ENCODE data around the gene DHRS12. TPM values are rescaled to one million over a fixed set of nuclear protein-coding genes. Genes with fewer than 3 reads are reported as not detected.

Gene DHRS12
- total RNA-seq, 1 donor from 2014 or later, result 12.5 TPM

- H3K27me3 ChIP-seq, result no peaks in the 10 kb centered on the region
- H3K4me1 ChIP-seq, result peaks cover 27% of the 10 kb centered on the region
- H3K36me3 ChIP-seq, result peaks cover 0 to 8% of the 10 kb centered on the region in 2 donors
- peak overlapping the region; percentile 92 for H3K27ac ChIP-seq
- intact Hi-C loops (cut with DNase I), result no loop called here
- peak in 1 of 2 donors; percentile 88 for DNase-seq (ENCODE audit: extremely low spot score in 2 of 2)
- H3K4me3 ChIP-seq, result no peak overlapping the region
- TF ChIP-seq POLR2AphosphoS5 (IDR thresholded peaks at IDR 0.05; ENCODE audit: insufficient read depth in 1 of 2, low read depth in 1 of 2), result no peak
- TF ChIP-seq CTCF (IDR thresholded peaks at IDR 0.05), result no peak
- no peak for TF ChIP-seq POLR2A (IDR thresholded peaks at IDR 0.05)
- H3K9me3 ChIP-seq, result no peaks in the 10 kb centered on the region
Measured at GRCh38 chr13:51770160-51770559, 33.8 kb downstream of the DHRS12 start.

- Histone ChIP-seq H3K27me3 (no peaks in the 10 kb centered on the region), H3K4me1 (peaks cover 33% of the 10 kb centered on the region), H3K27ac (peak overlapping the region; percentile 92), H3K36me3 (peaks cover 0 to 8% of the 10 kb centered on the region in 2 donors), H3K4me3 (no peak overlapping the region), H3K9me3 (no peaks in the 10 kb centered on the region)
- no peak for TF ChIP-seq CTCF (IDR thresholded peaks at IDR 0.05)
- TF ChIP-seq POLR2A (IDR thresholded peaks at IDR 0.05), result no peak
- peak; percentile 86 to 91 for TF ChIP-seq POLR2AphosphoS5 (IDR thresholded peaks at IDR 0.05; ENCODE audit: insufficient read depth in 1 of 2, low read depth in 1 of 2)
- peak in 1 of 2 donors; percentile 89 for DNase-seq (ENCODE audit: extremely low spot score in 2 of 2)
- intact Hi-C loops (cut with DNase I), result no loop called here
Measured at GRCh38 chr13:51769455-51770127, 34.4 kb downstream of the DHRS12 start.

GRCh38 chr13:51768976-51769375 is 35.0 kb downstream of the DHRS12 start:
- H3K27ac ChIP-seq, result peak overlapping the region; percentile 92
- H3K4me1 ChIP-seq, result peaks cover 38% of the 10 kb centered on the region
- no peaks in the 10 kb centered on the region for H3K9me3 ChIP-seq
- peaks cover 0 to 8% of the 10 kb centered on the region in 2 donors for H3K36me3 ChIP-seq
- H3K27me3 ChIP-seq, result no peaks in the 10 kb centered on the region
- TF ChIP-seq POLR2A (IDR thresholded peaks at IDR 0.05), result no peak
- no peak for TF ChIP-seq POLR2AphosphoS5 (IDR thresholded peaks at IDR 0.05; ENCODE audit: insufficient read depth in 1 of 2, low read depth in 1 of 2)
- TF ChIP-seq CTCF (IDR thresholded peaks at IDR 0.05), result no peak
- no peak for DNase-seq (ENCODE audit: extremely low spot score in 2 of 2)
- intact Hi-C loops (cut with DNase I), result no loop called here
- H3K4me3 ChIP-seq, result no peak overlapping the region

- peaks cover 0 to 8% of the 10 kb centered on the region in 2 donors for H3K36me3 ChIP-seq
- TF ChIP-seq POLR2AphosphoS5 (IDR thresholded peaks at IDR 0.05; ENCODE audit: insufficient read depth in 1 of 2, low read depth in 1 of 2) (no peak), POLR2A (IDR thresholded peaks at IDR 0.05) (no peak), CTCF (IDR thresholded peaks at IDR 0.05) (no peak)
- H3K27ac ChIP-seq, result peak overlapping the region; percentile 92
- no peak for DNase-seq (ENCODE audit: extremely low spot score in 2 of 2)
- H3K9me3 ChIP-seq, result no peaks in the 10 kb centered on the region
- H3K27me3 ChIP-seq, result no peaks in the 10 kb centered on the region
- H3K4me1 ChIP-seq, result peaks cover 40% of the 10 kb centered on the region
- intact Hi-C loops (cut with DNase I), result no loop called here
- H3K4me3 ChIP-seq, result no peak overlapping the region
Measured at GRCh38 chr13:51768378-51768921, 35.5 kb downstream of the DHRS12 start.

GRCh38 chr13:51767100-51767499 is 36.9 kb downstream of the DHRS12 start:
- Histone ChIP-seq H3K9me3 (no peaks in the 10 kb centered on the region), H3K27me3 (no peaks in the 10 kb centered on the region), H3K27ac (no peak overlapping the region), H3K36me3 (peaks cover 0 to 12% of the 10 kb centered on the region in 2 donors), H3K4me1 (peaks cover 40% of the 10 kb centered on the region), H3K4me3 (no peak overlapping the region)
- intact Hi-C loops (cut with DNase I), result no loop called here
- TF ChIP-seq CTCF (IDR thresholded peaks at IDR 0.05) (no peak), POLR2AphosphoS5 (IDR thresholded peaks at IDR 0.05; ENCODE audit: insufficient read depth in 1 of 2, low read depth in 1 of 2) (no peak), POLR2A (IDR thresholded peaks at IDR 0.05) (no peak)
- DNase-seq (ENCODE audit: extremely low spot score in 2 of 2), result peak in 1 of 2 donors; percentile 76

All from vagina (tissue), 2 donors.